DMS114 treated with DMSO at 0.1 percent for 48 hours (cell line): ENCODE data around the gene SLC29A4.
"Not testable (repeated sequence)": the region's sequence is repeated elsewhere in the genome, so short reads cannot be mapped to it uniquely, and the experiment has no call there.

Experiments used
- DNase-seq: peaks from one replicate; lab custom pipeline; 2025; ENCODE audit not compliant: unreplicated experiment; lab: John Stamatoyannopoulos, UW

The SLC29A4 gene

GRCh38 chr7:5282543-5283316 is at the start of gene SLC29A4:
TSS of gene SLC29A4 (plus strand) at chr7:5282943. CDS start at chr7:5287817, 4,874 bp downstream.
- DNase-seq = no peak

GRCh38 chr7:5234852-5235831 is 47.6 kb upstream of the SLC29A4 start:
- no peak for DNase-seq

- no peak for DNase-seq
These were observed 45.5 kb upstream of the SLC29A4 start for GRCh38 chr7:5237286-5237685.

- DNase-seq = no peak
These were observed 44.2 kb upstream of the SLC29A4 start for GRCh38 chr7:5238500-5238899.

- DNase-seq = no peak
These were observed 39.5 kb upstream of the SLC29A4 start for GRCh38 chr7:5243261-5243660.

GRCh38 chr7:5248201-5248885 is 34.4 kb upstream of the SLC29A4 start:
- no peak for DNase-seq

GRCh38 chr7:5250787-5251186 is 32.0 kb upstream of the SLC29A4 start:
- DNase-seq = not testable (repeated sequence)

GRCh38 chr7:5253529-5253928 is 29.2 kb upstream of the SLC29A4 start:
- not testable (repeated sequence) for DNase-seq

- DNase-seq = not testable (repeated sequence)
These were observed 28.4 kb upstream of the SLC29A4 start for GRCh38 chr7:5254371-5254770.

GRCh38 chr7:5255832-5256231 is 26.9 kb upstream of the SLC29A4 start:
- no peak for DNase-seq

GRCh38 chr7:5260530-5261068 is 22.1 kb upstream of the SLC29A4 start:
- not testable (repeated sequence) for DNase-seq

- not testable (repeated sequence) for DNase-seq
These were observed 19.7 kb upstream of the SLC29A4 start for GRCh38 chr7:5263066-5263465.

GRCh38 chr7:5265320-5266190 is 17.2 kb upstream of the SLC29A4 start:
- DNase-seq = no peak

- DNase-seq = no peak
These were observed 16.3 kb upstream of the SLC29A4 start for GRCh38 chr7:5266191-5267028.

- not testable (repeated sequence) for DNase-seq
These were observed 14.9 kb upstream of the SLC29A4 start for GRCh38 chr7:5267829-5268228.

GRCh38 chr7:5269992-5270657 is 12.6 kb upstream of the SLC29A4 start:
- not testable (repeated sequence) for DNase-seq

- DNase-seq = no peak
These were observed 12.0 kb upstream of the SLC29A4 start for GRCh38 chr7:5270788-5271187.

GRCh38 chr7:5273831-5274405 is 8.8 kb upstream of the SLC29A4 start:
- DNase-seq = not testable (repeated sequence)
